Ishikawa (cell line): ENCODE measurements around the gene LCN10.

Experiments used
- CEBPB ChIP-seq: IDR thresholded peaks from 2 replicates; pipeline ENCODE4 v1.6.1; 2012
- CREB1 ChIP-seq: IDR thresholded peaks from 2 replicates; pipeline ENCODE4 v1.6.1; 2012; ENCODE audit warnings: low read depth
- EGR1 ChIP-seq: IDR thresholded peaks from 2 replicates; pipeline ENCODE4 v1.6.1; 2012
- EP300 ChIP-seq: IDR thresholded peaks from 2 replicates; pipeline ENCODE4 v1.6.1; 2012; ENCODE audit warnings: borderline replicate concordance
- FOXM1 ChIP-seq: IDR thresholded peaks from 2 replicates; pipeline ENCODE4 v1.6.1; 2012; ENCODE audit warnings: low read depth, borderline replicate concordance
- MAX ChIP-seq: IDR thresholded peaks from 2 replicates; pipeline ENCODE4 v1.6.1; 2012
- NFIC ChIP-seq: IDR thresholded peaks from 2 replicates; pipeline ENCODE4 v1.6.1; 2012
- REST ChIP-seq: IDR thresholded peaks from 2 replicates; pipeline ENCODE4 v1.6.1; 2012; ENCODE audit warnings: low read depth, mild to moderate bottlenecking
- TAF1 ChIP-seq: IDR thresholded peaks from 2 replicates; pipeline ENCODE4 v1.6.1; 2012; ENCODE audit warnings: low read depth, mild to moderate bottlenecking
- TCF12 ChIP-seq: IDR thresholded peaks from 2 replicates; pipeline ENCODE4 v1.6.1; 2012; ENCODE audit warnings: low read depth
- USF1 ChIP-seq: IDR thresholded peaks from 2 replicates; pipeline ENCODE4 v1.6.1; 2012
- YY1 ChIP-seq: IDR thresholded peaks from 2 replicates; pipeline ENCODE4 v1.6.1; 2012; ENCODE audit warnings: low read depth
- ZBTB7A ChIP-seq: IDR thresholded peaks from 2 replicates; pipeline ENCODE4 v1.6.1; 2012; ENCODE audit warnings: low read depth

The LCN10 gene

GRCh38 chr9:136741883-136742571, 713 bp downstream of the LCN10 start:
- TF ChIP-seq REST (no peak), EGR1 (peak; percentile 43; the same call in 1 of the 2 replicates), EP300 (no peak)

- TF ChIP-seq MAX (peak; percentile 42; the same call in 1 of the 2 replicates), TAF1 (no peak)
Measured at GRCh38 chr9:136740971-136741882, 1.5 kb downstream of the LCN10 start.

- TF ChIP-seq TCF12 = no peak
- TF ChIP-seq CEBPB = no peak
- TF ChIP-seq MAX = no peak
- no peak for TF ChIP-seq NFIC
- TF ChIP-seq EP300 = no peak
- no peak for TF ChIP-seq ZBTB7A
Measured at GRCh38 chr9:136740491-136740890, 2.2 kb downstream of the LCN10 start.

GRCh38 chr9:136740069-136740468, 2.7 kb downstream of the LCN10 start:
- TF ChIP-seq USF1 = no peak
- no peak for TF ChIP-seq YY1
- no peak for TF ChIP-seq CREB1
- TF ChIP-seq EGR1 = no peak
- no peak for TF ChIP-seq CEBPB
- TF ChIP-seq TAF1 = no peak
- TF ChIP-seq REST = no peak
- no peak for TF ChIP-seq EP300

GRCh38 chr9:136739509-136739908, 3.2 kb downstream of the LCN10 start:
- TF ChIP-seq NFIC (no peak), TCF12 (no peak)

- TF ChIP-seq EGR1 (no peak), FOXM1 (no peak), CEBPB (no peak), EP300 (no peak)
Measured at GRCh38 chr9:136738960-136739359, 3.8 kb downstream of the LCN10 start.

GRCh38 chr9:136735812-136736480, 6.8 kb downstream of the LCN10 start:
- no peak for TF ChIP-seq USF1
- TF ChIP-seq EGR1 = no peak
- no peak for TF ChIP-seq EP300
- no peak for TF ChIP-seq TCF12
- no peak for TF ChIP-seq NFIC
- no peak for TF ChIP-seq FOXM1
- TF ChIP-seq YY1 = no peak
- no peak for TF ChIP-seq MAX
- no peak for TF ChIP-seq REST
- no peak for TF ChIP-seq CEBPB
